ENCODE results near the gene PCSK2.
"Not testable (repeated sequence)": the region's sequence is repeated elsewhere in the genome, so short reads cannot be mapped to it uniquely, and the experiment has no call there.

PCSK2 gene

DNA sequence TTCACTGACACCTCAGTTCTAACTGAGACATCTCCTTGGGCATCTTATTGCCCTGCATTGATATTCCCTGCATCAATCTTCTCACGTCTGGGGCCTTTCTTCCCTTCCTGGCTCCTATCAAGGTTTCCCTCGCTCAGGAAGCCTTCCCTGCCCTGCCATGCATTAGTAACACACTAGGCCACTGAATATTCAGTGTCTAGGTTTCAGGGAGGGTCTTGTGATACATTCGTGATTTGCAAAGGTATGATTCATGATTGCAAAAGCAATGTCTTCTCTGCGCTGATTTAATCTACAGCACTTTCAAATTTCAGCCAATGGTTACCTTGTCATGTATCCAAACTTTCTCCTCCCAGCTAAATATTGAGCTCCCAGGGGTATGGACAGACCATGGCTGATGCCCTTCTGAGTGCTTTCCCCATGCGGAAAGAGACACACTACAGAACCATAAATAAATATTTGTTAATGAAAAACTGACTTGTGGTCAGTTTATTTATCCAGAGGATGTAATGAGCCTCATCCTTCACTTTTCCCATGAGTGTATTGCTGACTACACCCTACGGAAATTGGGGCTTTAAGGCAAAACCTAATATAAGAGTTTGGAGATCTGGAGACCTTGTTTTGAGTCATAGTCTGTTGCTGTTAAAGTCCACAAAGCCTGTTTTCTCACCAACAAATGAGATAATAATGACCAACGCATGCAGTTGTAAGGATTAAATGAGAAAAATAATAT is 21.6 kb upstream of the PCSK2 start:
- no peak for DNase-seq (ENCODE audit: low spot score)
- TF ChIP-seq, protein P1, sequence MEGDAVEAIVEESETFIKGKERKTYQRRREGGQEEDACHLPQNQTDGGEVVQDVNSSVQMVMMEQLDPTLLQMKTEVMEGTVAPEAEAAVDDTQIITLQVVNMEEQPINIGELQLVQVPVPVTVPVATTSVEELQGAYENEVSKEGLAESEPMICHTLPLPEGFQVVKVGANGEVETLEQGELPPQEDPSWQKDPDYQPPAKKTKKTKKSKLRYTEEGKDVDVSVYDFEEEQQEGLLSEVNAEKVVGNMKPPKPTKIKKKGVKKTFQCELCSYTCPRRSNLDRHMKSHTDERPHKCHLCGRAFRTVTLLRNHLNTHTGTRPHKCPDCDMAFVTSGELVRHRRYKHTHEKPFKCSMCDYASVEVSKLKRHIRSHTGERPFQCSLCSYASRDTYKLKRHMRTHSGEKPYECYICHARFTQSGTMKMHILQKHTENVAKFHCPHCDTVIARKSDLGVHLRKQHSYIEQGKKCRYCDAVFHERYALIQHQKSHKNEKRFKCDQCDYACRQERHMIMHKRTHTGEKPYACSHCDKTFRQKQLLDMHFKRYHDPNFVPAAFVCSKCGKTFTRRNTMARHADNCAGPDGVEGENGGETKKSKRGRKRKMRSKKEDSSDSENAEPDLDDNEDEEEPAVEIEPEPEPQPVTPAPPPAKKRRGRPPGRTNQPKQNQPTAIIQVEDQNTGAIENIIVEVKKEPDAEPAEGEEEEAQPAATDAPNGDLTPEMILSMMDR (IDR thresholded peaks at IDR 0.05; ENCODE audit: extremely low read depth, missing control alignments), result no peak

DNA sequence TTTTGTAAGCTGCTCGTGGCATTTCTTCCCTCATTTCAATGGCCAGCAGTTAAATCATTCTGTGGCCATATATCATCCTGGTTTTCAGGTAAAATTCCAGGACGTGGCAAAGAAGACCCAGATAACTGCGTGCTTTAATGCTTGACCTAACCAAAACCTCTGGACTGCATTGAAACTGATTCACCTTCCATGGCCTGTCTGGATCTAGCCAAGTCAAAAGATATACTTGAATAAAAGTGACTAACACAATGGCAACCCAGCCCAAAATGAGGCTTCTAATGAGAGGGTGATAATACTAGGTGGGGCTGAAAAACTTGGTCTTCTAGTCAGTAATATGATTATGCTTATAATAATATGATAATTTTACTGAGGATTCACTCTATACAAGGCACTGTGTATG is 16.5 kb upstream of the PCSK2 start:
- TF ChIP-seq, protein P1 (IDR thresholded peaks at IDR 0.05; ENCODE audit: extremely low read depth, missing control alignments), result no peak

DNA sequence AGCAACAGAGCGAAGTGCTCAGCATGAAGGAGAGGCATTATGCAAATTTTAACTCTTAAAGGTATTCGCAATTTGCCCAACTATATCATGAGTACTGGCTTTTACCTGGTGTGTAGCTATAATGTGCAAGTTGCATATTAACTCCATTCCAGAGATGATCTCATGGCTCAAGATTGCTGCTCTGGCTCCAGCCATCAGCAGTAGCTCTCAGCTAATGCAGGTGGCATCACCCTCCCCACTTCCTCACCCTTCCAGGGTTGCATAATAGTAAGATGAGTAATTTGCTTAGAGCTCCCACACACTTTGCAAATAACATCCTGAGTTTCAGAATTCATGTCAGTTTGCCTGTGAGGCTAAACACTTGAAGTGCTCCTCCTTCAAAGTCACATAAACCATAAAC is 15.9 kb upstream of the PCSK2 start:
- TF ChIP-seq, protein P1 (IDR thresholded peaks at IDR 0.05; ENCODE audit: extremely low read depth, missing control alignments), result no peak
- DNase-seq (ENCODE audit: low spot score), result no peak

More for the DNA sequence above, 16.5 kb upstream of the PCSK2 start:
- DNase-seq (ENCODE audit: low spot score), result no peak

DNA sequence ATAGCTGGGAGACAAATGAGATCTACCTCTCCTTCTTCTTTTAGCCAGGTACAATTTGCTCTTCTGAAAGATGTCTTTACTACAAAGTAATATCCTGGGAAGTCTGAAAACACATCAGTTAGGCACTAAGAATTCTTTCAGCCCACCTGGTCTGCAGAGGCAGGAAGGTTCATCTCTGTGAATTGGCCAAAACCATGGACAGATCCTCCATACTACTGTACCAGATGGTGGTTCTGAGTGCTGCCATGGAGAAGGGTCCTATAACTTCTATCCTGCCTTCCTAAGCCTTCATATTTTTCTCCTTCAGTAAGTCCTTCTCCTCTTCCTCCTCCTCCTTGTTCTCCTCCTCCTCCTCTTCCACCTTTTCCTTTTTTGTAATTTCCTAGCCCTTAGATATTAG is 11.7 kb upstream of the PCSK2 start:
- DNase-seq (ENCODE audit: low spot score), result no peak
- TF ChIP-seq, protein P1 (IDR thresholded peaks at IDR 0.05; ENCODE audit: extremely low read depth, missing control alignments), result no peak

DNA sequence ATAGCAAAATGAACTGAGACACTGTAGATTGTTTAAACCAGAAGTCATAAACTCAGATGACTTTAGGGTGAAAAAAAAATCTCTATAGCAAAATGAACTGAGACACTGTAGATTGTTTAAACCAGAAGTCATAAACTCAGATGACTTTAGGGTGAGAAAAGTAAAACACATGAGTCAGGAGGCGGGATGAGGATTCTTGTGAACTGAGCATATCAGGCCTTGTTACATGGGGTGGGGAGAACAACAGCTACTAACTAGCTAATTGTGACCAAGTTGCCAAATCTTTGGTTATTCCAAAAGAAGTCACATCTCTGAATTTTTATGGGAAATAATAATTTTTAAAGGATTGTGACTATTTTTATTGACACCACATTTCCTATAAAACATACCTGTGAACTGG is 7.0 kb upstream of the PCSK2 start:
- DNase-seq (ENCODE audit: low spot score), result not testable (repeated sequence)

DNA sequence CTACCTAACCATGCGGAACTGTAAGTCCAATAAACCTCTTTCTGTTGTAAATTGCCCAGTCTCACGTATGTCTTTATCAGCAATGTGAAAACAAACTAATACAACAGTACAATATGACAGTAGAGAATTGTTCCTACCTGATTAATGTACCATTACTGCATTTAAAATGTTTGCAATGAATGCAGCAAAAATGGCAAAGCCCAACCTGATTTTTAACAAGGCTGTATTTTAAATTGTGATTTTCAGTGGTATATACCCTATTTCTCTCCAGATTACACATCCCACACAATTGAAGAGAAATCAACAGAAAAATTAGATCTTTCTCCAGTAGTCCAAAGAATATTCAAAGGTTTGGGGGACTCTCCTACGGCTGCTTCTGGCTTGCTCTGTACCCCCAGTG is 3.3 kb upstream of the PCSK2 start:
- no peak for DNase-seq (ENCODE audit: low spot score)
- TF ChIP-seq, protein P1 (IDR thresholded peaks at IDR 0.05; ENCODE audit: extremely low read depth, missing control alignments), result no peak

DNA sequence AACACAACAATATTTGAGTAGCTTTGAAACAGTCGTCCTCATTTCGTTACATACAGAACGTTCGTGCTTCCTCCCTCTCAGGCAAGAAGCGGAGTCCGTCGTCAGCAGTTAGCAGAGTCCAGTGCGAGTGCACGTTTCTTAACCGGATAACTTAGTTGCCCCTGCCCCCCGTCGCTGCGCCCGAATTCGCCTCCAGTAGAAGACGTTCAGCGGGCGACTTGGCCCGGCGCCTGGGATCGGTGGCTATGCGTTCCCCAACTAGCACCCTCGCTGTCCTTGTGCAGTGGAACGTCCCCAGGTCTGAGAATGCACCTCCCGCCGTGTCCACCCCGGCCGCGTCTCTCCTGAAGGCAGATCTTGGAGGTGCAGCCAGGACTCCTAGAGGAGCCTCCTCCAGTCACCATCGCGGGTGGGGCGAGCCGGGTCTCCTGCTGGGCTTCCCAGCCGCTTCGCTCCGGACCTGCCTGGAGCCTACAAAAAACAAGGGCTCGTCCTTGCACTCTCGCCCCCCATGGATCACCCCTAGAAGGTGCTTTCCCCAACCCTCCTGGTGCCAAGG is 910 bp upstream of the PCSK2 start:
- TF ChIP-seq, protein P1 (IDR thresholded peaks at IDR 0.05; ENCODE audit: extremely low read depth, missing control alignments), result no peak
- no peak for DNase-seq (ENCODE audit: low spot score)

DNA sequence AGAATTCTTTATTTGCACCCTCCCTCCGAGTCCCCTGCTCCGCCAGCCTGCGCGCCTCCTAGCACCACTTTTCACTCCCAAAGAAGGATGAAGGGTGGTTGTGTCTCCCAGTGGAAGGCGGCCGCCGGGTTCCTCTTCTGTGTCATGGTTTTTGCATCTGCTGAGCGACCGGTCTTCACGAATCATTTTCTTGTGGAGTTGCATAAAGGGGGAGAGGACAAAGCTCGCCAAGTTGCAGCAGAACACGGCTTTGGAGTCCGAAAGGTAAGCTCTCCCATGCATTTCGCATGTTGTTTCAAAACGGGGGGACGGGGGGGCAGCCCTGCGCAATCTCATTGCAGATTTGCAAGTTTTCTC is 357 bp downstream of the PCSK2 start:
- no peak for DNase-seq (ENCODE audit: low spot score)

More for the DNA sequence above, 357 bp downstream of the PCSK2 start:
- TF ChIP-seq, protein P1 (IDR thresholded peaks at IDR 0.05; ENCODE audit: extremely low read depth, missing control alignments), result no peak

Measured in GM20000 (cell line).